Mesendoderm (in vitro differentiated cells): Measurements from ENCODE around the gene PLXNA3.

Experiments used
- DNase-seq: peaks from one replicate; pipeline ENCODE4 v3.0.0; 2013
- H2AK5ac ChIP-seq: 2 replicates; pipeline ENCODE4 v1.6.1; 2013; ENCODE audit warnings: low read length, inconsistent platforms
- H2BK120ac ChIP-seq: 2 replicates; pipeline ENCODE4 v1.6.1; 2013; ENCODE audit warnings: low read depth, mild to moderate bottlenecking, low read length, moderate library complexity, mixed read lengths
- H2BK15ac ChIP-seq: replicated peaks from 2 replicates; pipeline ENCODE4 v1.6.1; 2013; ENCODE audit warnings: low read depth, mild to moderate bottlenecking, moderate library complexity
- H2BK5ac ChIP-seq: 2 replicates; pipeline ENCODE4 v1.6.1; 2013; ENCODE audit warnings: low read length, inconsistent platforms
- H3K18ac ChIP-seq: 2 replicates; pipeline ENCODE4 v1.6.1; 2013; ENCODE audit warnings: mild to moderate bottlenecking, low read length, mixed read lengths
- H3K23ac ChIP-seq: one replicate; pipeline ENCODE4 v1.6.1; 2013; ENCODE audit warnings: low read length
- H3K27ac ChIP-seq: 2 replicates; pipeline ENCODE4 v1.5.1; 2013; ENCODE audit warnings: low read depth, mild to moderate bottlenecking, inconsistent platforms, low read length, moderate library complexity
- H3K27me3 ChIP-seq: 2 replicates; pipeline ENCODE4 v1.6.1; 2013; ENCODE audit warnings: low read length, control low read depth, mild to moderate bottlenecking, inconsistent platforms; ENCODE audit not compliant: insufficient read depth, poor library complexity
- H3K36me3 ChIP-seq: 2 replicates; pipeline ENCODE4 v1.6.1; 2013; ENCODE audit warnings: low read length, inconsistent platforms; ENCODE audit not compliant: control insufficient read depth, insufficient read depth
- H3K4ac ChIP-seq: one replicate; pipeline ENCODE4 v1.6.1; 2013; ENCODE audit warnings: low read depth, mild to moderate bottlenecking, low read length, moderate library complexity
- H3K4me1 ChIP-seq: 2 replicates; pipeline ENCODE4 v1.6.1; 2013; ENCODE audit warnings: low read depth, low read length, inconsistent platforms; ENCODE audit not compliant: control insufficient read depth
- H3K4me2 ChIP-seq: 2 replicates; pipeline ENCODE4 v1.6.1; 2013; ENCODE audit warnings: low read length
- H3K4me3 ChIP-seq: 2 replicates; pipeline ENCODE4 v1.5.1; 2013; ENCODE audit warnings: mild to moderate bottlenecking, low read length
- H3K56ac ChIP-seq: one replicate; pipeline ENCODE4 v1.6.1; 2013; ENCODE audit warnings: low read length
- H3K79me1 ChIP-seq: 2 replicates; pipeline ENCODE4 v1.6.1; 2013; ENCODE audit warnings: low read length, inconsistent platforms
- H3K79me2 ChIP-seq: 2 replicates; pipeline ENCODE4 v1.6.1; 2013; ENCODE audit warnings: mild to moderate bottlenecking, low read length; ENCODE audit not compliant: control insufficient read depth, insufficient read depth
- H3K9ac ChIP-seq: 2 replicates; pipeline ENCODE4 v1.6.1; 2013; ENCODE audit warnings: low read length, inconsistent platforms
- H4K5ac ChIP-seq: one replicate; pipeline ENCODE4 v1.6.1; 2013; ENCODE audit warnings: low read length
- H4K8ac ChIP-seq: one replicate; pipeline ENCODE4 v1.6.1; 2013; ENCODE audit warnings: low read depth, mild to moderate bottlenecking, control low read depth, low read length, moderate library complexity
- WGBS: extraction: QIAGEN DNeasy Blood & Tissue Kit; methylation state at CpG from one replicate; pipeline ENCODE4 v1.1.7; 2013; ENCODE audit warnings: low lambda C conversion rate, missing lambda C conversion rate; ENCODE audit not compliant: insufficient coverage; ENCODE audit errors: extremely low coverage; 5-methylcytosine and 5-hydroxymethylcytosine counted together

The PLXNA3 gene

GRCh38 chrX:154471839-154472684 is 14.0 kb downstream of the PLXNA3 start:
- H3K79me2 ChIP-seq = no peaks in the 10 kb centered on the region
- H3K27me3 ChIP-seq = no peaks in the 10 kb centered on the region
- H3K56ac ChIP-seq = no peak overlapping the region
- H2BK120ac ChIP-seq = no peak overlapping the region
- H3K79me1 ChIP-seq = no peaks in the 10 kb centered on the region
- WGBS = no CpG with 5 or more reads among the region's 23 CpGs
- H3K9ac ChIP-seq = no peak overlapping the region
- no peak overlapping the region for H3K4ac ChIP-seq
- no peaks in the 10 kb centered on the region for H3K36me3 ChIP-seq
- no peaks in the 10 kb centered on the region for H3K4me1 ChIP-seq
- H2BK5ac ChIP-seq = no peak overlapping the region
- no peak overlapping the region for H3K4me3 ChIP-seq
- H3K18ac ChIP-seq = no peak overlapping the region
- H3K23ac ChIP-seq = no peak overlapping the region
- no peak overlapping the region for H4K8ac ChIP-seq
- H4K5ac ChIP-seq = no peak overlapping the region
- DNase-seq = no peak
- no peak overlapping the region for H3K27ac ChIP-seq
- H2BK15ac ChIP-seq = no peak overlapping the region
- H3K4me2 ChIP-seq = no peak overlapping the region
- H2AK5ac ChIP-seq = no peak overlapping the region

DNA sequence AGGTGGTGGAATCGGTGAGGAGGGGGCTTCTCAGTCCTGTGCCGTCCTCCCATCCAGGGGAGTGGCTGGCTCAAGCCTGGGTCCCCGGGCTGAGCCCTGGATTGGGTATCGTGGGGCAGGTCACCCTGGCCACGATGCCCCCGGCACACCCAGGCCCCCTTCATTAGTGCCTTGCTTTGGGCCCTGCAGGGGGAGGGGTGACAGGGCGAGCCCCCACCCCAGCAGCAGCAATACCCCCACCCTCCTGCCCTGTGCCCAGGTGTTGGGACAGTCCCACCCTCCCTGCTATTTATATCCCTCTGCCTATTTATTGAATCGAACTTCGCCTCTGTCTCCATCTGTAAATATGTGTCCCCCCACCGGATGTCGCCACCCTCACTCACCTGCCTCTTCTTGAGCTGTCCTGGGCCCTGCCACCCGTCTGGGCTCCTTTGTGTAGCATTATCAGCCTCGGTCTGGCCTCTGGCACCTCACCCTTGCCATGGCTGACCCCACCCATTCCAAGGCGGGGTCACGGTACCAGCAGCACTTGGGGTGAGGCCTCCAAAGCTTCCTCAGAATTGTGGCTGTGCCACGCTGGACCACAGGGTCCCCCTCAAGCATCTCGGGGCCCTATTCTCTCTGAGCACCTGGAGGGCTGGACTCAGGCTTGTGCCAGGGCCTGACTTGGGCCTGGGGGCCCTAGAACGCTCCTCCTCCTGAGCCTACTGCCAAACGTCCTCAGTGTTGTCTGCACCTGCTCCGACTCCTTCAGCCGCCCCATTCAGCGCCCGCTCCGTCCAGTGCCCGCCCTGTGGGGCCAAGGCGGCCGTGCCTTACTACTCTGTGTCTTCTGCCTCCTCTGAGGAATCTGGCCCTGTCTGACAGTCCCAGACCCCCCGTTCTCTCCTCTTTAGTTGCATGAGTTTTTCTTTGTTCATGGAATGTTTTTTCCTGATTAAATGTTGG is 14.9 kb downstream of the PLXNA3 start:
- no peaks in the 10 kb centered on the region for H3K4me1 ChIP-seq
- no peak overlapping the region for H2BK15ac ChIP-seq
- H4K8ac ChIP-seq = no peak overlapping the region
- H3K4ac ChIP-seq = no peak overlapping the region
- no peaks in the 10 kb centered on the region for H3K79me2 ChIP-seq
- DNase-seq = no peak
- H2BK120ac ChIP-seq = no peak overlapping the region
- no peak overlapping the region for H3K23ac ChIP-seq
- no peaks in the 10 kb centered on the region for H3K79me1 ChIP-seq
- no peak overlapping the region for H2AK5ac ChIP-seq
- WGBS = no CpG with 5 or more reads among the region's 28 CpGs
- no peaks in the 10 kb centered on the region for H3K36me3 ChIP-seq
- no peak overlapping the region for H2BK5ac ChIP-seq
- no peak overlapping the region for H3K4me3 ChIP-seq
- no peak overlapping the region for H3K4me2 ChIP-seq
- no peak overlapping the region for H3K27ac ChIP-seq
- no peaks in the 10 kb centered on the region for H3K27me3 ChIP-seq
- no peak overlapping the region for H3K18ac ChIP-seq
- H3K56ac ChIP-seq = no peak overlapping the region
- H4K5ac ChIP-seq = no peak overlapping the region
- no peak overlapping the region for H3K9ac ChIP-seq

- no peak for DNase-seq
- H2AK5ac ChIP-seq = no peak overlapping the region
- no peaks in the 10 kb centered on the region for H3K36me3 ChIP-seq
- H3K79me1 ChIP-seq = no peaks in the 10 kb centered on the region
- no peak overlapping the region for H3K9ac ChIP-seq
- no peak overlapping the region for H3K4me3 ChIP-seq
- H3K4me2 ChIP-seq = no peak overlapping the region
- H3K79me2 ChIP-seq = no peaks in the 10 kb centered on the region
- H3K27ac ChIP-seq = no peak overlapping the region
- no CpG with 5 or more reads among the region's 7 CpGs for WGBS
- H4K5ac ChIP-seq = no peak overlapping the region
- no peak overlapping the region for H3K23ac ChIP-seq
- no peak overlapping the region for H3K4ac ChIP-seq
- no peak overlapping the region for H2BK15ac ChIP-seq
- H2BK5ac ChIP-seq = no peak overlapping the region
- H2BK120ac ChIP-seq = no peak overlapping the region
- H3K18ac ChIP-seq = no peak overlapping the region
- H4K8ac ChIP-seq = no peak overlapping the region
- no peak overlapping the region for H3K56ac ChIP-seq
- no peaks in the 10 kb centered on the region for H3K4me1 ChIP-seq
- H3K27me3 ChIP-seq = no peaks in the 10 kb centered on the region
Measured at GRCh38 chrX:154473683-154474082, 15.6 kb downstream of the PLXNA3 start.

DNA sequence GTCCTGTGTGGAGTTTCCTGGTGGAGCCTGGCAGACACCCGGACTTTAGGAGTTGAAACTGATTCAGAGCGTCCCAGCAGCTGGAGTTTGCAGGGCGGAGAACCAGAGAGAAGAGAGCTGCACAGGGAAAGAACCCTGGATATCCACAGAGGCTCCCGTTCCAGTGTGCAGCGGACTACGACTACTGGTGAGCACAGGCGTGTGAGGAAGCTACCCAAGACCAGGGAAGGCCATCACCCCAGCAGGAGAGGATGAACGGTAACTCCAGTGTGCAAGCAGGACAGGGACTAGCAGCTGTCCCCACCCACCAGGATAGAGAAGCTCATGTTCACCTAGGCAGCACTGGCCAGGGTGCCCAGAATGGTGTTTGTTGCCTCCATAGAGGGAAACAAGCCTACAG is 18.7 kb downstream of the PLXNA3 start:
- Histone ChIP-seq H2BK120ac (no peak overlapping the region), H3K27me3 (no peaks in the 10 kb centered on the region), H2BK5ac (no peak overlapping the region), H3K4ac (no peak overlapping the region), H2BK15ac (no peak overlapping the region), H3K79me2 (no peaks in the 10 kb centered on the region), H3K79me1 (no peaks in the 10 kb centered on the region), H3K27ac (no peak overlapping the region), H4K5ac (no peak overlapping the region), H3K4me2 (no peak overlapping the region), H3K4me3 (no peak overlapping the region), H3K4me1 (no peaks in the 10 kb centered on the region), H3K9ac (no peak overlapping the region), H4K8ac (no peak overlapping the region), H3K56ac (no peak overlapping the region), H3K36me3 (no peaks in the 10 kb centered on the region), H3K18ac (no peak overlapping the region), H2AK5ac (no peak overlapping the region), H3K23ac (no peak overlapping the region)
- WGBS = no CpG with 5 or more reads among the region's 8 CpGs
- DNase-seq = no peak

GRCh38 chrX:154477891-154478477 is 19.9 kb downstream of the PLXNA3 start:
- Histone ChIP-seq H4K5ac (no peak overlapping the region), H3K9ac (peak overlapping the region; percentile 60), H3K23ac (no peak overlapping the region), H3K79me2 (no peaks in the 10 kb centered on the region), H3K27ac (no peak overlapping the region), H3K18ac (no peak overlapping the region), H3K27me3 (no peaks in the 10 kb centered on the region), H4K8ac (no peak overlapping the region), H2BK5ac (no peak overlapping the region), H3K56ac (peak overlapping the region; percentile 71), H2AK5ac (no peak overlapping the region), H3K36me3 (no peaks in the 10 kb centered on the region), H3K4me3 (peak overlapping the region; percentile 34), H3K4me1 (no peaks in the 10 kb centered on the region), H2BK15ac (no peak overlapping the region), H3K4me2 (peak overlapping the region; percentile 34), H3K79me1 (no peaks in the 10 kb centered on the region), H2BK120ac (no peak overlapping the region), H3K4ac (no peak overlapping the region)
- no peak for DNase-seq
- WGBS = no CpG with 5 or more reads among the region's 24 CpGs
